ENCODE results near the gene MEA1.

- TF ChIP-seq CTCF (IDR thresholded peaks at IDR 0.05) (no peak), POLR2A (IDR thresholded peaks at IDR 0.05) (peak; percentile 60)
Observed at GRCh38 chr6:42978839-42979522, 34.8 kb downstream of the MEA1 start, which contains the start of gene PEX6.
